Neural cell (in vitro differentiated cells): ENCODE data around the gene PCGF1.

Experiments
- CTCF ChIP-seq: fragments of 450-650 bp; IDR thresholded peaks from 2 replicates; pipeline ENCODE4 v1.5.1; 2014; ENCODE audit warnings: antibody characterized with exemption, mild to moderate bottlenecking, moderate library complexity; ENCODE audit not compliant: poor library complexity, severe bottlenecking
- EP300 ChIP-seq: fragments of 450-650 bp; conservative IDR thresholded peaks from 2 replicates; pipeline ENCODE4 v1.6.1; 2014; ENCODE audit warnings: antibody characterized with exemption, mild to moderate bottlenecking, moderate library complexity; ENCODE audit not compliant: poor library complexity, severe bottlenecking
- EZH2 ChIP-seq: fragments of 200-600, 300-800 bp; shearing (Covaris generic), sonication (generic); IDR thresholded peaks from 2 replicates; pipeline ENCODE4 v1.6.1; 2014; ENCODE audit warnings: antibody characterized with exemption, low read length, borderline replicate concordance, mild to moderate bottlenecking; ENCODE audit not compliant: insufficient read depth, poor library complexity, severe bottlenecking
- MXI1 ChIP-seq: fragments of 450-650 bp; conservative IDR thresholded peaks from 2 replicates; pipeline ENCODE4 v1.6.1; 2014; ENCODE audit warnings: antibody characterized with exemption, mild to moderate bottlenecking; ENCODE audit not compliant: poor library complexity, severe bottlenecking
- POLR2AphosphoS5 ChIP-seq: IDR thresholded peaks from 2 replicates; pipeline ENCODE4 v1.6.1; 2012
- RAD21 ChIP-seq: fragments of 450-650 bp; conservative IDR thresholded peaks from 2 replicates; pipeline ENCODE4 v1.6.1; 2014; ENCODE audit warnings: antibody characterized with exemption, mild to moderate bottlenecking, moderate library complexity
- REST ChIP-seq: IDR thresholded peaks from 2 replicates; pipeline ENCODE4 v1.6.1; 2012; ENCODE audit warnings: borderline replicate concordance
- SMC3 ChIP-seq: fragments of 450-650 bp; conservative IDR thresholded peaks from 2 replicates; pipeline ENCODE4 v1.6.1; 2014; ENCODE audit warnings: antibody characterized with exemption, mild to moderate bottlenecking, moderate library complexity; ENCODE audit not compliant: poor library complexity
- TAF1 ChIP-seq: IDR thresholded peaks from 2 replicates; pipeline ENCODE4 v1.6.1; 2012; ENCODE audit warnings: low read depth

- TF ChIP-seq REST (no peak), MXI1 (no peak), CTCF (no peak), EZH2 (no peak), POLR2AphosphoS5 (no peak), RAD21 (no peak), TAF1 (no peak), EP300 (no peak), SMC3 (no peak)
These were observed 46.1 kb downstream of the PCGF1 start for GRCh38 chr2:74461187-74462053.
